Measurements from ENCODE around the gene NEDD9. TPM values are rescaled to one million over a fixed set of nuclear protein-coding genes. Genes with fewer than 3 reads are reported as not detected.

Gene NEDD9
- total and polyA plus RNA-seq, 10 of the 15 experiments (the other 5 are each of a cell fraction or from before 2014, with no cell fraction given): 4.9 to 92.6 (median 14.6) TPM

- TF ChIP-seq IKZF1 (conservative IDR thresholded peaks at IDR 0.05): 0 out of 2 replicates have a peak, but pooled peaks have one; percentile 13
- TF ChIP-seq SMARCA5 (IDR thresholded peaks at IDR 0.05): peak; percentile 44; the same call in 1 of the 2 replicates
- no peak for TF ChIP-seq ZBTB33 (IDR thresholded peaks at IDR 0.05)
- TF ChIP-seq IKZF2 (IDR thresholded peaks at IDR 0.05): 0 out of 4 replicates have a peak, but pooled peaks of 1 of the 2 experiments have one; percentile 17
- peak; percentile 23; the same call in 1 of the 2 replicates for TF ChIP-seq E2F4 (IDR thresholded peaks at IDR 0.05; ENCODE audit: low read depth, low read length)
- no peak for TF ChIP-seq NR2C2 (IDR thresholded peaks at IDR 0.05; ENCODE audit: borderline replicate concordance, control insufficient read depth, insufficient read length, low read depth)
- TF ChIP-seq NBN (IDR thresholded peaks at IDR 0.05): peak; percentile 40; the same call in 1 of the 2 replicates
- 0 out of 2 replicates have a peak, but pooled peaks have one; percentile 35 for TF ChIP-seq MEF2A (IDR thresholded peaks at IDR 0.05; ENCODE audit: insufficient read depth, low read depth, low read length)
Observed at GRCh38 chr6:11144393-11144851, 88.0 kb downstream of the NEDD9 start (continued).

All from GM12878 (cell line).